ENCODE results near the gene SLC35F3.

- TF ChIP-seq EZH2 (IDR thresholded peaks at IDR 0.05; ENCODE audit: borderline replicate concordance, low read length) (no peak), CTCF (conservative IDR thresholded peaks at IDR 0.05 in 1 of 2, IDR thresholded peaks at IDR 0.05 in 1 of 2; ENCODE audit: extremely low read depth in 1 of 2, insufficient read depth in 1 of 2, low read depth in 1 of 2, low read length in 2 of 2) (no peak)
These were observed 114.3 kb downstream of the SLC35F3 start for GRCh38 chr1:234018816-234019215.

All from mammary epithelial cell (primary cell).